ENCODE results near the gene SKAP2.

GRCh38 chr7:26618898-26619297, 245.5 kb downstream of the SKAP2 start:
- TF ChIP-seq, protein P1, sequence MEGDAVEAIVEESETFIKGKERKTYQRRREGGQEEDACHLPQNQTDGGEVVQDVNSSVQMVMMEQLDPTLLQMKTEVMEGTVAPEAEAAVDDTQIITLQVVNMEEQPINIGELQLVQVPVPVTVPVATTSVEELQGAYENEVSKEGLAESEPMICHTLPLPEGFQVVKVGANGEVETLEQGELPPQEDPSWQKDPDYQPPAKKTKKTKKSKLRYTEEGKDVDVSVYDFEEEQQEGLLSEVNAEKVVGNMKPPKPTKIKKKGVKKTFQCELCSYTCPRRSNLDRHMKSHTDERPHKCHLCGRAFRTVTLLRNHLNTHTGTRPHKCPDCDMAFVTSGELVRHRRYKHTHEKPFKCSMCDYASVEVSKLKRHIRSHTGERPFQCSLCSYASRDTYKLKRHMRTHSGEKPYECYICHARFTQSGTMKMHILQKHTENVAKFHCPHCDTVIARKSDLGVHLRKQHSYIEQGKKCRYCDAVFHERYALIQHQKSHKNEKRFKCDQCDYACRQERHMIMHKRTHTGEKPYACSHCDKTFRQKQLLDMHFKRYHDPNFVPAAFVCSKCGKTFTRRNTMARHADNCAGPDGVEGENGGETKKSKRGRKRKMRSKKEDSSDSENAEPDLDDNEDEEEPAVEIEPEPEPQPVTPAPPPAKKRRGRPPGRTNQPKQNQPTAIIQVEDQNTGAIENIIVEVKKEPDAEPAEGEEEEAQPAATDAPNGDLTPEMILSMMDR (IDR thresholded peaks at IDR 0.05): no peak
- no peak for TF ChIP-seq POLR2A (IDR thresholded peaks at IDR 0.05)

Measured in adrenal gland (tissue), 5 donors.